GM10266 (cell line): ENCODE measurements around the gene SMIM43.

Source experiments
- DNase-seq: peaks from one replicate; pipeline ENCODE4 v3.0.0; 2012; ENCODE audit errors: extremely low spot score
- CTCF ChIP-seq: IDR thresholded peaks from 2 replicates; pipeline ENCODE4 v1.5.1; 2012; ENCODE audit warnings: mild to moderate bottlenecking, low read depth; ENCODE audit not compliant: control insufficient read depth, insufficient read depth; ENCODE audit errors: missing control alignments

SMIM43 gene

DNA sequence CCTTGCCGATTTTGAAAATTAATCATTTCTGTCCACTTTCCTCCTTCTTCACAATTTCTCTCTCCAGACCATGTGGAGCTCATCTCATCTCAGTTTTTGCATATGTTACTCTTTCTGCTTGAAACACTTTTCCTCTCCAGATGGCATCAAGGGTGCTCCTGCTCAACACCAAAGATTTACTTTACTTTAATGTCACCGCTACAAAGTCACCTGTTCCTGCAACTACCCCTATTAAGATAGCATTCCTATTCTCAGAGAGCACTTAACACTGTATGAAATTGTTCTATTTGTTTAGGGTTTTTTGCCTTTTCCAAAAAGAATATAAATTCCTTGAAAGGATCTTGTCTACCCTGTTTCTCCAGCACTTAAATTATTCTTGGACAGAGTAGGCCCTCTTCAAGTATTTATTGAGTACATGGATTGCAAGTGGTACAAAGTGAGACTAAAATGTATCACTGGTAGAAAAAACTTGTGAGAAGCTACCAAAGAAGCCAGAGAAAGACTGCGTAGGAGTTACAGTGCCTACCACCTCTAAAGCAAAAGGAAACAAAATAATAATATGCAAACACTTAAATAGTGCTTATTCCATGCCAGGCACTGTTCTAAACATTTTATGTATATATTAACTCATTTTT is 35.0 kb upstream of the SMIM43 start:
- no peak for TF ChIP-seq CTCF
- no peak for DNase-seq

DNA sequence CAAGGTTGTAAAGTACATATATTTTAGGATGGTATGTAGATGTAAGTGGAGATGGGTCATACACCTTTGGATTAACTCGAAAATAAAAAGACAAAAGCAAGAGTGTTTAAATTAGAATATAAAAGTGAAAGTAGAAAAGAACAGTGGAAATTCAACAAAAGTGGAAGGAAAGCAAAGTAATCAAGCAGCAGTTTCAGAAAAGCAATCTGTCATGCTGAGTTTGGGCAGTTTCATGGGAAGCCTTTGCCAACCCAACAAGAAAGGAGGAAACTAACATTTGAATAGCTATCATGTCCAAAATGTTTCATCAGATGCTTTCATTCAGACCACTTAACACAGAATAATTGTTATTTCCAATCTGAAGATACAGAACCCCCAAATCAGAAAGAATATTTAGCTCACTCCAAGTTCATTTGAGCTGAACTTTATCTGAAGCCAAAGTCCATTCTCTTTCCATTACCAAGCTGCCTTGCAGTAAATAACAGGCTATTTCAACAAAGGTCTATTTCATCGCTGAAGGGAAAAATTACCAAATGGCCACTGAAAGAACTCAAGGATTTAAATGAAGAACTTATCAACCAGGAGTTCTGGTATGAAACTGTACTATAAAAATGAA is 34.4 kb upstream of the SMIM43 start:
- DNase-seq: no peak

GRCh38 chr4:121796283-121796682 is 31.3 kb upstream of the SMIM43 start:
- no peak for DNase-seq
- TF ChIP-seq CTCF: no peak

More for the DNA sequence above, 34.4 kb upstream of the SMIM43 start:
- TF ChIP-seq CTCF: no peak

GRCh38 chr4:121794505-121795188 is 29.7 kb upstream of the SMIM43 start:
- DNase-seq: no peak
- TF ChIP-seq CTCF: no peak

- TF ChIP-seq CTCF: no peak
- DNase-seq: no peak
These were observed 28.0 kb upstream of the SMIM43 start for GRCh38 chr4:121792966-121793365.

- TF ChIP-seq CTCF: no peak
- DNase-seq: no peak
These were observed 26.5 kb upstream of the SMIM43 start for GRCh38 chr4:121791481-121791880.

GRCh38 chr4:121790976-121791375 is 26.0 kb upstream of the SMIM43 start:
- no peak for DNase-seq
- no peak for TF ChIP-seq CTCF
